SJCRH30 (cell line): ENCODE results near the gene GLRX3. TPM values are rescaled to one million over a fixed set of nuclear protein-coding genes. Genes with fewer than 3 reads are reported as not detected.

Source experiments
- DNase-seq, 2 experiments: peaks; one replicate each; pipeline ENCODE4 v3.0.0-alpha.2; 2015 to 2020
- H3K27ac ChIP-seq: fragments of 250-450 bp; sonication (Bioruptor Pico); 2 replicates; pipeline ENCODE4 v1.5.1; 2020; ENCODE audit warnings: mild to moderate bottlenecking, moderate library complexity
- H3K27me3 ChIP-seq: fragments of 250-450 bp; sonication (Bioruptor Pico); 2 replicates; pipeline ENCODE4 v1.5.1; 2020; ENCODE audit warnings: mild to moderate bottlenecking, moderate library complexity
- H3K36me3 ChIP-seq: fragments of 250-450 bp; sonication (Bioruptor Pico); 2 replicates; pipeline ENCODE4 v1.5.1; 2020; ENCODE audit warnings: mild to moderate bottlenecking, moderate library complexity
- H3K4me1 ChIP-seq: fragments of 250-450 bp; sonication (Bioruptor Pico); 2 replicates; pipeline ENCODE4 v1.5.1; 2020; ENCODE audit warnings: mild to moderate bottlenecking, moderate library complexity
- H3K4me3 ChIP-seq: fragments of 250-450 bp; sonication (Bioruptor Pico); 2 replicates; pipeline ENCODE4 v1.5.1; 2020; ENCODE audit warnings: mild to moderate bottlenecking, moderate library complexity
- H3K9me3 ChIP-seq: fragments of 250-450 bp; sonication (Bioruptor Pico); replicated peaks from 2 replicates; pipeline ENCODE4 v1.5.1; 2020; ENCODE audit warnings: mild to moderate bottlenecking, moderate library complexity
- total RNA-seq: library from RNA; depleted of rRNA; stranded (reverse); fragments of >200 nt; shearing (Covaris generic); gene quantifications from 2 replicates; pipeline ENCODE4 v1.2.3, GENCODE V29; 2014

The GLRX3 gene
- total RNA-seq, 1 experiment from 2014 or later: 128 TPM

DNA sequence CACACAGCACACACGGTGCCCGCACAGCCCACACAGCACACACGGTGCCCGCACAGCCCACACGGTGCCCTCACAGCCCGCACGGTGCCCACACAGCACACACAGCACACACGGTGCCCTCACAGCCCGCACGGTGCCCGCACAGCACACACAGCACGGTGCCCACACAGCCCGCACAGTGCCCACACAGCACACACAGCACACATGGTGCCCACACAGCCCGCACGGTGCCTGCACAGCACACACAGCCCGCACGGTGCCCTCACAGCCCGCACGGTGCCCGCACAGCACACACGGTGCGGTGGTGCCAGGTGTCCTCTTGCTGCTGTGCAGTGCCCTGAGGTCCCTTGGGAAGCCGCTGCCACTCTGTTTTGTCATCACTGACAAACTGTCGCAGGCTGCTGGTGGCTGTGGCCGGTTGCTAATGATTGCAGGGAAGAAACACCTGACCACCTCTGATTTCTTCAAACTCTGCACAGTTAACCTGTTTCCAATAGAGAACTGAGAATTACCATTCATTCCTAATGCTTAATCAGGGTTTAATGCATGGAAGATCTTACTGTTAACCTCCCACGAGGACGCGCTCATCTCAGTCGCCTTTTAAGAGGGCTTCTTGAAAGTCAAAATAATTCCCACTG, 66.9 kb downstream of the GLRX3 start:
- no peak overlapping the region for H3K27ac ChIP-seq
- H3K9me3 ChIP-seq: no peaks in the 10 kb centered on the region
- no peaks in the 10 kb centered on the region for H3K4me1 ChIP-seq
- H3K27me3 ChIP-seq: no peaks in the 10 kb centered on the region
- DNase-seq: no peak
- H3K36me3 ChIP-seq: no peaks in the 10 kb centered on the region
- H3K4me3 ChIP-seq: no peak overlapping the region

- Histone ChIP-seq H3K27ac (no peak overlapping the region), H3K4me3 (no peak overlapping the region), H3K9me3 (no peaks in the 10 kb centered on the region), H3K36me3 (no peaks in the 10 kb centered on the region), H3K4me1 (no peaks in the 10 kb centered on the region), H3K27me3 (no peaks in the 10 kb centered on the region)
- DNase-seq: no peak
Measured at GRCh38 chr10:130203626-130204025, 67.4 kb downstream of the GLRX3 start.

DNA sequence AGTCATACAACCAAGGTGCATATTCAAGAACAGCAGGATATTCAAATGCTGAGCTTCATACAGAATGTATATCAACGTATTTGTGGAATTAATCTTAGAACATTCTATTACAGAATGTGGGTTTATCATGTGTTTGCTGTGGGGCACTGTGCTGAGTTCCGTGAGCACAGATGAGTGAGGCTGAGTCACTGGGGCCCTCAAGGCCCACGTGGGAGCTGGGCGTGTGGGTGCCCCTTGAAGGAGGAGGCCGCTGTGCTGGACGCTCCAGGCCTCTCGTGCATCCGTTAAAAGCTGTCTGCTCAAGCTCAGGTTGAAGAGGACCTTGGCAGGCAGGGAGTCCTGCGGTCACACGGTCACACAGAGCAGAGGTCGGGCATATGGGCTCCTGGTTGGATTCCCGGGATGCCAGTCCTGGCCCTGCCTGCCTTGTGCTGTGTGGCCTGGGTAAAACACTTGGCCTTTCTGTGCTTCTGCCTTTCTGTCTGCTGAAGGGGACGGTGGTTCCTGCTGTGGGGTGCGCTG, 70.1 kb downstream of the GLRX3 start:
- Histone ChIP-seq H3K4me3 (no peak overlapping the region), H3K27ac (no peak overlapping the region), H3K9me3 (no peaks in the 10 kb centered on the region), H3K4me1 (no peaks in the 10 kb centered on the region), H3K36me3 (no peaks in the 10 kb centered on the region), H3K27me3 (no peaks in the 10 kb centered on the region)
- no peak for DNase-seq

- Histone ChIP-seq H3K27me3 (no peaks in the 10 kb centered on the region), H3K27ac (no peak overlapping the region), H3K36me3 (no peaks in the 10 kb centered on the region), H3K4me3 (no peak overlapping the region), H3K4me1 (no peaks in the 10 kb centered on the region), H3K9me3 (no peaks in the 10 kb centered on the region)
- DNase-seq: no peak
Measured at GRCh38 chr10:130207205-130207604, 71.0 kb downstream of the GLRX3 start.

DNA sequence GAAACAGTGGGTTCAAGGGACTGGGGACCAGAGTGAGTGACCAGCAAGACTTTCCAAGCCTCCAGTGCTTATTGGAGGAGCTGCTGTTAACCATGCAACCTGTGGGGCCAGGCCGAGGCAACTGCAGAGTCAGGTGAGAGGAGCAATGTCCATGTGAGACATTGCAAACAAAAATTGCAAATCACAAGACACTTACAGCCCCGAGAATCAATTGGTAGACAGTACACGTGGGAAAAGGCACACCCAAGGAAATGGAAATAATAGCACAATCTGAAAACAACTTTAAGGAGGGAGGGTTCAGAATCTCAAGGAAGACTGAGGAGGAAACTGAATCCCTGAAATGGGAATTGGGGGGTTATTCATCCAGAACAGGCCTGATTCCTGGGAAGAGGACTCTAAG, 72.6 kb downstream of the GLRX3 start:
- H3K27ac ChIP-seq: no peak overlapping the region
- no peak overlapping the region for H3K4me3 ChIP-seq
- DNase-seq: no peak
- no peaks in the 10 kb centered on the region for H3K9me3 ChIP-seq
- H3K27me3 ChIP-seq: no peaks in the 10 kb centered on the region
- no peaks in the 10 kb centered on the region for H3K4me1 ChIP-seq
- no peaks in the 10 kb centered on the region for H3K36me3 ChIP-seq

DNA sequence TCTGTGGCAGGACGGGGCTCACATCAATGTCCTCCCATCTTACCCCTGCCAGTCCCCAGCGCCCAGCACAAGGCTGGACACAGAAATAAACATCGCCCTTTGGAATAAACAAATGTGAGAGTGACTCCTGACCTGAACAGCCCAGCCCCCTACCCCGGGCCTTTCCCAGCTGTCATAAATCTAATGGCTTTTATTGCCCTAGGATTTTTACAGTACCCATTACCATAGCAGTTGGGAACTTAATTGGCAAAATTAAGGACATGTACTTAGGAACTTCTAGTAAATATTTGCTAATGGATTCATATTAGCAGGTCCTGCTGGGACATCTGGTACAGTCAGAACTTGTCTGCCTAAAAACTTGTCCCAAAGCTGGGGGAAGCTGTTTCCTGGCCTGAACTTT, 76.6 kb downstream of the GLRX3 start:
- H3K36me3 ChIP-seq: no peaks in the 10 kb centered on the region
- DNase-seq: no peak
- H3K4me3 ChIP-seq: no peak overlapping the region
- no peak overlapping the region for H3K27ac ChIP-seq
- no peaks in the 10 kb centered on the region for H3K9me3 ChIP-seq
- no peaks in the 10 kb centered on the region for H3K27me3 ChIP-seq
- no peaks in the 10 kb centered on the region for H3K4me1 ChIP-seq

DNA sequence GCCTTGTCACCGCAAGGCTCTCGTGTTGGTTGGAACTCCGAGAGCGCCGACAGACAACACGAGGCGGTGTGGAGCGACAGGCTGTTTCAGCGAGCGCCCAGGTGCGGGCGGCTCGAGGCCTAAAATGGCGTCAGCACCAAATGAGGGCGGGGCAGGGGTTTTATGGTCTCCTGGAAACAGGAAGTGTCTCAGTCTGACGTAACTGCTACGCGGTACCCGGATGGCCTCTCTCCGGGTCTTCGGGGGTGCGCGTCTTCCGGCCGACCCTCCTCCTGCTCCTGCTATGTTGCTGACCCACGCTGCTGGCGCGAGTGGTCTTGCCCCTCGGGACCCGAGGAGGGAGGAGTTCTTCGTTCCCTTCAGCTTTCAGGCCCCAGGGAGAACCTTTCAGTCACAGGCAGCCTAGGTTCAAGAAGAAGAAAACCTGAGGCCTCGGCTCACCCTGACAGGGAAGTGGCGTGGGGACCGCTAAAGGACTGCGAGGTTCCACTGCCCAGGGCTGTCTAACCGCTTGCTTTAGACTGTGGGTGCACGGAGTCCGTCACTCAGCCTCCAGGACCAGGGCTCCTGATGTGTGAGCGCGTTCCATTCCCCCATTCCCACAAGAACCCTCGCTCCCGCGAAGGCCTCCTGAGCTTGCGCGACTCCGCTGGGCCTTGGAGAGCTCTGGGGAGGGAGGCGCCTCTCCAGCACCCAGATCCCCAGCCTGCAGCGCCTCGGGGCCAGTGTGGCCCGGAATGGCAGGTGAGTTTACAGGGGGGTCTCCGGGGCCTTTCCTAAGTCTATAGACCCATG, 77.3 kb downstream of the GLRX3 start:
- no peaks in the 10 kb centered on the region for H3K27me3 ChIP-seq
- H3K36me3 ChIP-seq: no peaks in the 10 kb centered on the region
- no peak overlapping the region for H3K4me3 ChIP-seq
- H3K9me3 ChIP-seq: no peaks in the 10 kb centered on the region
- H3K4me1 ChIP-seq: no peaks in the 10 kb centered on the region
- no peak overlapping the region for H3K27ac ChIP-seq
- DNase-seq: no peak

GRCh38 chr10:130214431-130214830, 78.2 kb downstream of the GLRX3 start:
- Histone ChIP-seq H3K9me3 (no peaks in the 10 kb centered on the region), H3K36me3 (no peaks in the 10 kb centered on the region), H3K4me3 (no peak overlapping the region), H3K27me3 (no peaks in the 10 kb centered on the region), H3K4me1 (no peaks in the 10 kb centered on the region), H3K27ac (no peak overlapping the region)
- DNase-seq: no peak

- H3K27me3 ChIP-seq: no peaks in the 10 kb centered on the region
- no peaks in the 10 kb centered on the region for H3K9me3 ChIP-seq
- H3K4me1 ChIP-seq: no peaks in the 10 kb centered on the region
- no peaks in the 10 kb centered on the region for H3K36me3 ChIP-seq
- H3K4me3 ChIP-seq: no peak overlapping the region
- no peak overlapping the region for H3K27ac ChIP-seq
- DNase-seq: no peak
Measured at GRCh38 chr10:130215151-130215930, 79.2 kb downstream of the GLRX3 start.

GRCh38 chr10:130215931-130216231, 79.7 kb downstream of the GLRX3 start:
- H3K4me3 ChIP-seq: no peak overlapping the region
- H3K36me3 ChIP-seq: no peaks in the 10 kb centered on the region
- H3K27ac ChIP-seq: no peak overlapping the region
- H3K27me3 ChIP-seq: no peaks in the 10 kb centered on the region
- H3K9me3 ChIP-seq: no peaks in the 10 kb centered on the region
- no peaks in the 10 kb centered on the region for H3K4me1 ChIP-seq
- DNase-seq: no peak

DNA sequence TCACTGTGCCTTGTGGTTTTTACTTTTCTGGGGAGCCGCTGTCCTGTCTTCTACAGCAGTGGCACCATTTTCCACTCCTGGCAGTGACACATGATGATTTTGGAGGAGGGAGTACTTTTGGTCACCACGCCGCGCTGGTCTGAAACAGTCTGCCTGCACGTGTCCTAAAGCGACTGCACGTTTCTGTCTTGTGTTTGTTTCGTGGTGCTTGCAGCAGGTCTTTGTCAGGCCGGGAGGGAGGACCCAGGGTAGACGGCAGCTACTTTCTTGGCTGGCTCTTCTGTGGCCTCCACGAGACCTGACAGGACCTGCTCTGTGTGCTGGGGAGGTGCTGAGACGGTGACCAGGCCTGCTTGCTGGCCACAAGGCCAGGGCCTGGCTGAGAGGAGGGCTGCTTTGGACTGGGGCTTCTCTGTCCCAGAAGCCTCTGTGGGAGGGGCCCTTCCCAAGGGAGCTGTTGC, 82.0 kb downstream of the GLRX3 start:
- Histone ChIP-seq H3K27me3 (no peaks in the 10 kb centered on the region), H3K36me3 (no peaks in the 10 kb centered on the region), H3K9me3 (no peaks in the 10 kb centered on the region), H3K27ac (no peak overlapping the region), H3K4me3 (no peak overlapping the region), H3K4me1 (no peaks in the 10 kb centered on the region)
- DNase-seq: no peak

GRCh38 chr10:130218936-130219335, 82.7 kb downstream of the GLRX3 start:
- H3K36me3 ChIP-seq: no peaks in the 10 kb centered on the region
- no peaks in the 10 kb centered on the region for H3K9me3 ChIP-seq
- no peak overlapping the region for H3K4me3 ChIP-seq
- H3K27me3 ChIP-seq: no peaks in the 10 kb centered on the region
- no peaks in the 10 kb centered on the region for H3K4me1 ChIP-seq
- H3K27ac ChIP-seq: no peak overlapping the region
- peak in 1 of 2 experiments; percentile 4 for DNase-seq

DNA sequence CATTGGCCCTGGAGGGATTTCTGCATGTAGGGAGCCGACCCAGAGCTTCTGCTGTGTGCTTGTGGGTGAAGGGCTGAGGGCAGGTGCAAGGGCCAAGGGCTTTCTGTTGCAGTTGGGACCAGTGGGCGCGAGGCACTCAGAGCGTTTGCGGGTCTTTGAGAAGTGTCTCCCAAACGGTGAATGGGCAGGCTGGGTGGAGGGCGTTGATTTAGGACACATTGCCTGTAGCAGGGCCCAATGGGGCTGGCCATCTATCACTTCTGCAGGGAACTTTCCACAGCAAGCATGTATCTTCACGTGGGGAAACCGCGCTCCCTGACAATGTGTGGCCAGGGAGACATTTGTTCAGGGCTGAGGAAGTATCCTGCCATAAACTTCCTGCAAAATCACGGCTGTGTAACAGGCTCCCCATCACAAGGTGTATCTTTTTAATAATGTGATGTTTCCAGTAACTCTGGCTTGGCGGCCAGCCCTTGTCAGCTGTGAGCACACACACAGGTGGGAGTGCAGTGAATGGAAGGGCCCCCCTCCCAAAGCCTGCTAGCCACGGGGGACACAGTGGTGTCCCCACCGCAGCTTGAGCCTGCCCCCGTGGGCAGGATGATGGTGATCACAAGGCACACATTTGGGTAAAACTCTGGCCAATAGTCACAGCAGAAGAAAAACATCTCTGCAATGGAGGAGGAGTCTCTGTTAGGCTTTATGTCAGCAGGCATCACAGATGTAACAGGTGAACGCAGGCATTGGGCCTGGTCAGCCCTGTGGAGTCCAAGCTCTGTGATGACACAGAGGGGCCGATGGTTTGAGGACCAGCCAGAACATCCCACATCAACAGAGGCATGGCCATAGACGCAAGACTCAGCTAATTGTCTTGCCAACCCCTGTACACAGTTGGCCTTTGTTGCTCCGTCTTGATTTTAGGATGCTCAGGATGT, 84.3 kb downstream of the GLRX3 start:
- H3K36me3 ChIP-seq: no peaks in the 10 kb centered on the region
- H3K4me1 ChIP-seq: no peaks in the 10 kb centered on the region
- no peak for DNase-seq
- H3K4me3 ChIP-seq: no peak overlapping the region
- no peak overlapping the region for H3K27ac ChIP-seq
- H3K27me3 ChIP-seq: no peaks in the 10 kb centered on the region
- H3K9me3 ChIP-seq: no peaks in the 10 kb centered on the region
